Activated T-helper 1 cell treated with anti-CD3 and anti-CD28 coated beads, Interleukin-12 subunit alpha, Interleukin-12 subunit beta, Interleukin-2, Interleukin-4 antibody, amounts not matched to agents 30 ng/mL and 10 ng/mL and 1 ng/mL, durations not matched to agents 14 hours and 24 hours and 36 hours (primary cell): ENCODE measurements around the gene STIP1. TPM values are rescaled to one million over a fixed set of nuclear protein-coding genes. Genes with fewer than 3 reads are reported as not detected.
A peak's percentile ranks its signal among the peaks of the same experiment; 100 is the strongest.
"Not testable (repeated sequence)": the region's sequence is repeated elsewhere in the genome, so short reads cannot be mapped to it uniquely, and the experiment has no call there.

Experiments used
- DNase-seq: peaks from one replicate; pipeline ENCODE4 v3.0.0; 2021; ENCODE audit warnings: low spot score
- H3K27ac Mint-ChIP-seq: one replicate; pipeline ENCODE4 v1.8.0; 2021; ENCODE audit warnings: mild to moderate bottlenecking, mixed read lengths
- H3K27me3 Mint-ChIP-seq: one replicate; pipeline ENCODE4 v1.8.0; 2022; ENCODE audit warnings: mild to moderate bottlenecking, moderate library complexity, mixed read lengths; ENCODE audit not compliant: insufficient read depth
- H3K36me3 Mint-ChIP-seq: one replicate; pipeline ENCODE4 v1.8.0; 2021; ENCODE audit warnings: low read depth, mixed read lengths
- H3K4me1 Mint-ChIP-seq: one replicate; pipeline ENCODE4 v1.8.0; 2021; ENCODE audit warnings: low read depth, mixed read lengths
- H3K4me3 Mint-ChIP-seq: one replicate; pipeline ENCODE4 v1.8.0; 2021; ENCODE audit warnings: mild to moderate bottlenecking, moderate library complexity, mixed read lengths
- H3K9me3 Mint-ChIP-seq: one replicate; pipeline ENCODE4 v1.8.0; 2021; ENCODE audit warnings: mixed read lengths
- intact Hi-C: fragments of 100-400 bp; cut with micrococcal nuclease; formaldehyde crosslinking; loops from one replicate; pipeline ENCODE4 v1.15.1; 2024
- total RNA-seq: library from RNA; stranded (reverse); gene quantifications from 2 replicates; pipeline ENCODE4 v1.2.3, GENCODE V29; 2022

STIP1 gene
- total RNA-seq, 1 donor from 2014 or later: 493 TPM

DNA sequence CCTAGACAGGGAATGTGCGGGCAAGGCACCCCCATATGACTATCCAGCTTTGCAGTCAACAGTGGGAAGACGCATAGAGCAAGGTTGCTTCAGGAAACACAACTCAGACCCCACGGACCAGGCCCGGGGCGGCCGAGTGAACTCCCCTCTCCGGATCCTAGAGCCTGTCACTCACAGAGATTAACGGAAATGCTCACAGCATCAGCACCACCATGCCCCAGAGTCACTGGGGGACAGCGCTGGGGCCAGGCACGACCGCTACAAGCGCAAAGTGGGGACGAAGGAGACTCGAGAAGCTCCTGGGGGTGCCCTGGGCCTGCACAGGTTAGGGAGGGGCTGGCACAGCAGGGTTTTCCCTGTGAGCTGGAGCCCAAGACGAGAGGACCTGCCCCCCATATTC is 35.9 kb upstream of the STIP1 start:
- H3K36me3 Mint-ChIP-seq: no peaks in the 10 kb centered on the region
- intact Hi-C loops: no loop called here

DNA sequence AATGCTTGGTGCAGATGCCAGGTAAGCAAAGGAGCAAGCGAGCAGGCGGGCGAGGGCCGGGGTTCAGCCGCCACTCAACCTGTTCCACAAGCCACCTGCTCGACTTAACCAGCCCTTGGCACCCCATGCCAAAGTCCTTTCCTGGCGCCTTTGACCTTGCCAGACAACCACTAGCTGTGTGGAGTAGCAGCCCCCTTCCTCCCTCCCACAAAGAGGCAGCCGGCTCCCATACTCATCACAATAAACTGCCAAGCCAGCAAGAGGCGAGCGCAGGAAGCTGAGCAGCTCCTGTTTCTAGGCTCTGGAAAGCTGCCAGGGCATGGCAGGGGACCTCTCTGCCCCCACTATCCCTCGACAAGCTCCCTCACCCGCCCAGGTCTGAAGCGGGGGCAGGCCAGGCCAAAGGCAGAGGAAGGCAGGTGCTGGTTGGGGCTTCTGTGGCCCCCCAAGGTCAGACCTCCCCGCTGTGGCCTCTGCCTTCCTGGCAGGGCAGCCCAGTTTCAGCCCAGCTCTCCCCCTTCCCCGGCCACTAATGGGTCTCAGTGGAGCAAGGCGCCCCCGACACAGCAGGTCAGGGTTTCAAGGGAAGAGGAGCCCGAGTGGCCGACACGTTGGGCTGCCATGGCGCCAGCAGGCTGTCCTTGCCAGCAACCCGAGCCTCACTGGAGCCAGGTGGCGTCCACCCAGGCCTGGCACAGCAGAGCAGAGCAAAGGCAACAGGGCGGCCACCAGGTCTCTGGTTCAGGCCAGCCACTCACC is 35.3 kb upstream of the STIP1 start:
- Mint-ChIP-seq H3K4me3 (no peak overlapping the region), H3K36me3 (no peaks in the 10 kb centered on the region)
- intact Hi-C loops: no loop called here

More for the DNA sequence above, 35.9 kb upstream of the STIP1 start:
- peaks cover 1% of the 10 kb centered on the region for H3K27me3 Mint-ChIP-seq
- H3K4me3 Mint-ChIP-seq: no peak overlapping the region
- no peaks in the 10 kb centered on the region for H3K9me3 Mint-ChIP-seq
- H3K27ac Mint-ChIP-seq: no peak overlapping the region
- H3K4me1 Mint-ChIP-seq: no peaks in the 10 kb centered on the region
- DNase-seq: no peak

DNA sequence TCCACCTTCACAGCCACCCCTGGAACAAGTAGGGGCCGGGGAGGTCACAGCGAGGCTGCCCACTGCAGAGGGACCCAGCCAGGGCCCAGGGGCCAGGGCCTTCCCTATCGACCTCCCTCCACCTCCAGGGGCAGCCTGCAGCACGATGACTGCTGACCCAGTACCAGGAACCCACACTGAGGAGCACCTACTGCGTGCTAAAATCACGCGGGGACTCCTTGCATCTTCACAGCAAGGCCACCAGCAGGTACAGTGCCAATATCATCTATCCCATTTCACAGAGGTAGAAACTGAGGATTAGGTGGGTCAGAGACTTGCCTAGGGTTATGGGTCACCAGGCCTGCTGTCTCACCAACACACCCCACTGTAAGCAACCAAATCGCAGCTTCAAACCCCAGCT is 34.6 kb upstream of the STIP1 start:
- intact Hi-C loops: no loop called here
- Mint-ChIP-seq H3K4me1 (no peaks in the 10 kb centered on the region), H3K36me3 (no peaks in the 10 kb centered on the region), H3K9me3 (no peaks in the 10 kb centered on the region), H3K27ac (no peak overlapping the region), H3K4me3 (no peak overlapping the region), H3K27me3 (no peaks in the 10 kb centered on the region)
- no peak for DNase-seq

More for the DNA sequence above, 35.3 kb upstream of the STIP1 start:
- DNase-seq: no peak
- H3K27me3 Mint-ChIP-seq: no peaks in the 10 kb centered on the region
- no peak overlapping the region for H3K27ac Mint-ChIP-seq
- H3K4me1 Mint-ChIP-seq: no peaks in the 10 kb centered on the region
- no peaks in the 10 kb centered on the region for H3K9me3 Mint-ChIP-seq

DNA sequence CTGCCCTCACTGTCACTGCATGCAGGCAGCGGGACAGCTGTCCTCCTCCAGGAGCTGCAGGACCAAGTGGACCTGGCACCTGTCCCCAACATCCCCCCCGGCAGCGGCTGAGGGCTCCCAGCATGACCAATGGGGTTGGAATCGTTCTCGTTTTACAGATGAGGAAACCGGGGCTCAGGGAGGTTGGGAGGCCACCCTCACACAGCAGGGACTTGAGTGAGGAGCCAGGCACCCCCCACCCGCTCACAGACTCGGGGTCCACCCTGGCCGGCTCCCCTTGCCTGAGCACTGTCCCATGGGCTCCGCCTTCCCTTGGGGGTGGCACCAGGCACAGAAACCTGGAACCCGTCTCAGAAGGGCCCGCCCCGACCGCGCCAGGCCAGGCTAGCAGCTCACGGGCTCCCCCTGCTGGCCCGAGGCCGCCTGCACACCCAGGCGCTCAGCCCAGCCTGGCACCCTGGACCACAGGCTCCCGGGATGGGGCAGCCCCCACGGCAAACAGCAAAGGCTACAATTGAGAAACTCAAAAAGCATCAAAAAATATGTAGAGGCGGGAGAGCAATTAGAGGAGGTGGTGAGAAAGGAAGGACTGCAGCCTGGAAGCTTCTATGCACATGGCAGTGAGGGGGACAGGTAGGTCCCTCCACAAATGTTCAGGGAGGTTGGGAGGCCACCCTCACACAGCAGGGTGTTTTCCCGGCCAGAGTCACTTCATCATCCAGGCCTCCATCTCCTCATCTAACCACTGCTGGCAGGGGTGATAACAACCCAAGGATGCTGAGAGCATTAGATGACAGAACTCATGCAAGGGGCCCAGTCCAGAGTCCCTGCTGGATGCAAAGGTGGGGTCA is 32.9 kb upstream of the STIP1 start:
- Mint-ChIP-seq H3K27me3 (no peaks in the 10 kb centered on the region), H3K4me1 (no peaks in the 10 kb centered on the region), H3K9me3 (no peaks in the 10 kb centered on the region), H3K36me3 (no peaks in the 10 kb centered on the region), H3K27ac (no peak overlapping the region), H3K4me3 (no peak overlapping the region)
- intact Hi-C loops: loop anchor here (1.0 kb wide), 3 partner anchors 32 to 315 kb away; no protein-coding TSS in a partner anchor
- DNase-seq: peak; percentile 72

DNA sequence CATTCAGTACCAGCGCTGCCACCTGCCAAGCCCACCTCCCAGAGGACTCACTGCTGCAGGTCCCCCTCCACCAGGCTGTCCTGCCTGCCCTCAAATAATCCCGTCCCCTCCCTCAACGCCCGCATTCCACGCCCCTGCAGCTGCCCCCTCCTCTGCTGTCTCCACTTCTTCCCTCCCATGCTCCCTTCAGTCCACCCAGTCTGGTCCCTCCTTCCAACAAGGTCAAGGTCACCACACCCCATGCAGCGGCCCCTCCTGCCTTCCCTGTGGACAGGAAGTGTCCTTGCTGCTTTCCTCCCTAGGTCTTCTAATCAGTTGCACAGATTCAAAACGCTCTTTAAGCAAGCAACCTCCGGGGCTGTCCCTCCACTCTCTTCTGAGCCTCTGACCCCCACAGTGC is 32.2 kb upstream of the STIP1 start:
- Mint-ChIP-seq H3K4me1 (no peaks in the 10 kb centered on the region), H3K27ac (no peak overlapping the region), H3K36me3 (no peaks in the 10 kb centered on the region), H3K9me3 (no peaks in the 10 kb centered on the region), H3K27me3 (no peaks in the 10 kb centered on the region), H3K4me3 (no peak overlapping the region)
- DNase-seq: no peak
- intact Hi-C loops: loop anchor here (1.0 kb wide), 3 partner anchors 31 to 316 kb away; no protein-coding TSS in a partner anchor

DNA sequence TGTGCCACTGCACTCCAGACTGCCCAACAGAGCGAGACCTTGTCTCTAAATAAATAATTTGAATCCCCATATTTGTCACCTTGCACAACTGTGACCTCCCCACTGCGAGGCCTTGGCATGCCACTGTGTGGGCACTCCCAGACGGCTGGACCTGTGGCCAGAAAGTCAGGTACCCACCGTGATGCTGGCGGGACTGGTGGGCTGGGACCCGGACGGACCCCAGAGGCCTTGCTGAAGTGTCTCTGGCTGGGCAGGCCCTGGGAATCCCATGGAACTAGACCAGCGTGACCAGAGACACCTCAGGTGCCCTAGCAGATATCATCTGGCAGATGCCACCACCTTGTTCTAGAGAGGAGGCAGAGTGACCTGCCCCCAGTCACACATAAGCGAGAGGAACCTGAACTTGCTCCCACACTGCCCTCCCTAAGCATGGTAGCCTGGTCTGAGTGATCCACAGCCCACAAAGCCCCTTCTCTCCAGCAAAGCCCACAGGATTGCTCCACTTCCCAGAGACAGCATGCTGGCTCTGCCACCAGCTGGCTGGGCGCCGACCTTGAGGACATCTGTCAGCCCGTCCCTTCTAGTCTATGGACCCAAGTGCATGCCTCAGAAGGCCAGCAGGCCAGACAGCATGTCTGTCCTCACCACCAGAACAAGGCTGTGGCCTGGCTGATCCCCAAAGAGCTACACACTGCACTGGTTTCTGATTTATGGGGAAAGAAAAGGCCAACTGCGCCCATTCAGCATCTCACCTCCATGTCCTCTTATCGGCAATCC is 29.5 kb upstream of the STIP1 start:
- H3K9me3 Mint-ChIP-seq: no peaks in the 10 kb centered on the region
- H3K27ac Mint-ChIP-seq: no peak overlapping the region

DNA sequence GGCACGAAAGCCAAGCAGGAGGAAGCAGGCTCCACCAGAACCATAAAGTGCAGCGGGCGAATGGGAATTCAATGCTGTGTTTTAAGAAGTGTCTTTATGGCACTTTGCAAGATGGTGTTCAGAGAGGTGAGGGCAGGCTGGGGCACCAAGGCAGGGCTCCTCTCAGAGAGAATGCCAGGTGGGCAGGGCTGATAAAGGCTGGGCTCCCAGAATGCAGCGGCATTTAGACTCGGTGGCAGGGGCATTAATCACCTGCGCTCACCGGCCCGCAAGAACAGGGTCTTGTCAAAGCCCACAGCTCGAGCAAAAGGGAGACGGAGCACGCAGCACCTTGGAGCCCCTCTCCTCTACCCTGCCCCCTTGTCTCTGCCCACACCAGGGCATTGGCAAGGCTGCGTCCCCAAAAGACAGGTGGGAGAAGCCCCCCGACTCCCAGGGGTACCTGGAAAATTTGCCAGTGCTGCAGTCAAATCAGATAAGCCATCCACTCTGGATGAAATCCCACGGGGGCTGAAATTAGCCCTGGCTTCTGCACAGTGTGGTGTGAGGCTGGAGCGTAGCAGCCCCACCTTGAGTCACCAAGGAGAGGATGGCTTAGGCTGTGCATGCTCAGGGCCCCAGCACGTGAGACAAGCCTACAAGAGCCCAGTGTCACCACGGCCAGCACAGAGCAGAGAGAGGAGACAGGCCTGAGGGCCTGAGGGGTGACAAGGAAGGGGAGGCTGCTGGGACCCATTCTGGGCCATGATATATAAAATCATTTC is 28.2 kb upstream of the STIP1 start:
- DNase-seq: no peak
- Mint-ChIP-seq H3K36me3 (no peaks in the 10 kb centered on the region), H3K4me1 (no peaks in the 10 kb centered on the region), H3K4me3 (no peak overlapping the region), H3K9me3 (no peaks in the 10 kb centered on the region), H3K27ac (no peak overlapping the region), H3K27me3 (peaks cover 2% of the 10 kb centered on the region)
- intact Hi-C loops: no loop called here

More for the DNA sequence above, 29.5 kb upstream of the STIP1 start:
- no peak for DNase-seq
- H3K36me3 Mint-ChIP-seq: no peaks in the 10 kb centered on the region
- intact Hi-C loops: no loop called here
- H3K4me1 Mint-ChIP-seq: no peaks in the 10 kb centered on the region
- peaks cover 2% of the 10 kb centered on the region for H3K27me3 Mint-ChIP-seq
- H3K4me3 Mint-ChIP-seq: no peak overlapping the region

DNA sequence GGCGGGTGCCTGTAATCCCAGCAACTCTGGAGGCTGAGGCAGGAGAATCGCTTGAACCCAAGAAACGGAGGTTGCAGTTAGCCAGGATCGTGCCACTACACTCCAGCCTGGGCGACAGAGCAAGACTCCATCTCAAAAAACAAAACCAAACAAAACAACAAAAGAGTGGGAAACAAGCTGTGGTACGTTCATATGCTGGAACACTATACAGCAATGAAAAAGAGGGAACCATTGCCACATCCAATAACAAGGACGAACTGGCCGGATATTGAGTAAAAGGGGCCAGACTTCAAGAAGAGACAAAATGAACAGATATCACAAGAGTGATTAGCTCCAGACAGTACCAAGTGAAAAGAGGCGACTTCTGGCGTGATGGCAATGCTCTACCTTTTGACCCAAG is 24.9 kb upstream of the STIP1 start:
- intact Hi-C loops: no loop called here
- no peaks in the 10 kb centered on the region for H3K36me3 Mint-ChIP-seq
- no peak for DNase-seq

DNA sequence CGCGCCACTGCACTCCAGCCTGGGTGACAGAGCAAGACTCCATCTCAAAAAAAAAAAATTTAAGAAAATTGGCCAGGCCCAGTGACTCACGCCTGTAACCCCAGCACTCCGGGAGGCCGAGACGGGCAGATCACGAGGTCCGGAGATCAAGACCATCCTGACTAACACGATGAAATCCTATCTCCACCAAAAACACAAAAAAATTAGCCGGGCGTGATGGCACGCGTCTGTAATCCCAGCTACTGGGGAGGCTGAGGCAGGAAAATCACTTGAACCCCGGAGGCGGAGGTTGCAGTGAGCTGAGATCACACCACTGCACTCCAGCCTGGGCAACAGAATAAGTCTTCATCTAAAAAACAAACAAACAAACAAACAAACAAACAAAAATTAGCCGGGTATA is 23.2 kb upstream of the STIP1 start:
- DNase-seq, H3K27ac Mint-ChIP-seq, intact Hi-C loops, H3K36me3 Mint-ChIP-seq, H3K9me3 Mint-ChIP-seq, H3K4me3 Mint-ChIP-seq, H3K27me3 Mint-ChIP-seq, H3K4me1 Mint-ChIP-seq: not testable (repeated sequence)

More for the DNA sequence above, 24.9 kb upstream of the STIP1 start:
- no peak overlapping the region for H3K4me3 Mint-ChIP-seq
- H3K9me3 Mint-ChIP-seq: no peaks in the 10 kb centered on the region
- peaks cover 3% of the 10 kb centered on the region for H3K27me3 Mint-ChIP-seq
- H3K27ac Mint-ChIP-seq: no peak overlapping the region
- peaks cover 8% of the 10 kb centered on the region for H3K4me1 Mint-ChIP-seq

DNA sequence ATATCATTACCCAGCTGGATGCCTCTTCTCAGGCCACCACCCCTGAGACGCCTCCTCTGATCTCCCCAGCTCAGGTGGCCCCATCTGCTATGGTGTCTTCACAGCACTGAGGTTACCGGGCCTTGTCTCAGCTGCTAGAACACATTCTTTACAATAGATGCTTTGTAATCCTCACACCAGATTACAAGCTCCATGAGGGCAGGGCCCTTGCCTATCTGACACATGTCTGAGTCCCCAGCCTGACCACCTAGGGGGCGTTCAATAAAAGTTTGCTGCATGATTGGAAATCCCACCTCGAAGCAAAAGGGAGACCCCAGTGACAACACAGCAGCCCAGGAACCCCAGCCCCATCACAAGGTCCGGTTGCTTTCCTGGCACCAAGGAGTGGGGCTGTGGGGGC is 22.0 kb upstream of the STIP1 start:
- Mint-ChIP-seq H3K4me1 (peaks cover 8% of the 10 kb centered on the region), H3K4me3 (peak overlapping the region; percentile 47), H3K36me3 (no peaks in the 10 kb centered on the region), H3K27me3 (peaks cover 3% of the 10 kb centered on the region), H3K9me3 (no peaks in the 10 kb centered on the region), H3K27ac (peak overlapping the region; percentile 68)
- no peak for DNase-seq
- intact Hi-C loops: no loop called here

DNA sequence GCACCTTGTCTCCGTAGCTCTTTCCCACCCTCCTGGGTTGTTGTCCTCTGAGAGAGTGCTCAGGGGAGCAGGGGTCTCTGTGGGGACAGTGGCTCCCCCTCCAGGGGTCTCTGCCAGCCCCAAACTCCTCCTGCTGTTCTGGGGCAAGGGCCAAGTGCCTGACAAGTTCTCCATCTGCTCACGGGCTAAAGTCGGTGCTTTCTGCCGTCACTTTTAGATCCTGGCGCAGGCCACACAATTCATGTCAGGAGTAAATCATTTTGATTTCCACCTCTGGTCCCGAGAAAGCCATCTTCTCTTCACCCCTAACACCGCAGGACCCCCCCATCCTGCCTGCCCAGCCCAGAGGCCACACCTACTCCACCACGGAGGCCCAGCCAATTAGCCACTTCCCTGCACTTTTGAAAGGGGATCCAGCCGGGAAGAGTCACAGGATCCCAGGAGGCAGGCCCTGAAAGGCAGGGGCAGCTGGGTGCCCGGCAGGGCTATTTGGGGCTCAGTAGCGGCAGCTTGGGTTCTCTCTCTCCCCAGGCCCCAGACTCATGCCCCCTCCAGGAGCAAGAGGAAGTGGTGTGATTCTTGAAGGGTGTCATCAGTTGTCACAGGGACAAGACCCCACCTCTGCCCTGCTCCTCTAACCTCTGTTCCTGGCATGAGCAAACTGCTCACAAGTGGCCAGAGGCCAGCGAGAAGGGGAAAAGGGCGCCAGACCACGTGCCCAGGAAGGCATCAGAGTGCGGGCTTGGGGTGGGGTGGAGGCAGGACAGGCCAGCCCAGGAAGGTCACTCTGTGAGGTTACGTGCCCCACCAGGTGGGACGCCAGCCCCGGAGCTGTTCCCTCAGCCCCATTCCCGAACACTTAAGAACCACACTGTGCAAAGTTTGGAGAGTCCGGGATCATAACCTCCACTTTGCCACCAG is 21.3 kb upstream of the STIP1 start:
- peaks cover 8% of the 10 kb centered on the region for H3K4me1 Mint-ChIP-seq
- peak overlapping the region; percentile 73 for H3K27ac Mint-ChIP-seq
- H3K4me3 Mint-ChIP-seq: peak overlapping the region; percentile 93
- H3K27me3 Mint-ChIP-seq: peaks cover 3% of the 10 kb centered on the region
- no peaks in the 10 kb centered on the region for H3K36me3 Mint-ChIP-seq
- no peaks in the 10 kb centered on the region for H3K9me3 Mint-ChIP-seq
- intact Hi-C loops: no loop called here
- DNase-seq: no peak
